Omental fat pad (tissue), 4 donors: ENCODE measurements around the gene CNGB1. TPM values are rescaled to one million over a fixed set of nuclear protein-coding genes. Genes with fewer than 3 reads are reported as not detected.

ENCODE experiments used
- ATAC-seq: fragments of 150-250 bp; one replicate; pipeline ENCODE4 v1.9.1; 2016; ENCODE audit warnings: mild to moderate bottlenecking, moderate library complexity; ENCODE audit not compliant: low FRiP score
- DNase-seq: peaks from one replicate; pipeline ENCODE4 v3.0.0-alpha.2; 2019; ENCODE audit warnings: low spot score
- CTCF ChIP-seq, 3 donors: fragments of 450-650 bp; IDR thresholded peaks; one replicate each; pipeline ENCODE4 v1.5.1; 2016 to 2017; ENCODE audit warnings: antibody characterized with exemption in 3 of 3, mild to moderate bottlenecking in 3 of 3, moderate library complexity in 2 of 3
- total RNA-seq, 4 donors: library from RNA; depleted of rRNA; stranded (reverse); fragments of >200 nt; gene quantifications; one replicate each; pipeline ENCODE4 v1.1.0, GENCODE V29; 2016

The CNGB1 gene
- total RNA-seq, 4 donors from 2014 or later, result not detected

GRCh38 chr16:57976331-57976796, 5.4 kb upstream of the CNGB1 start:
- peak; percentile 58 for ATAC-seq

GRCh38 chr16:57972306-57972705, 1.4 kb upstream of the CNGB1 start:
- TF ChIP-seq CTCF (IDR thresholded peaks at IDR 0.05), result no peak
- no peak for DNase-seq
- ATAC-seq, result no peak

More at GRCh38 chr16:57976331-57976796, 5.4 kb upstream of the CNGB1 start:
- TF ChIP-seq CTCF (IDR thresholded peaks at IDR 0.05), result no peak
- DNase-seq, result no peak

GRCh38 chr16:57971848-57972247, 920 bp upstream of the CNGB1 start:
- no peak for DNase-seq
- ATAC-seq, result no peak
- no peak for TF ChIP-seq CTCF (IDR thresholded peaks at IDR 0.05)

GRCh38 chr16:57970319-57970718, 609 bp downstream of the CNGB1 start:
- no peak for DNase-seq
- no peak for ATAC-seq
- no peak for TF ChIP-seq CTCF (IDR thresholded peaks at IDR 0.05)

- TF ChIP-seq CTCF (IDR thresholded peaks at IDR 0.05), result no peak
- no peak for DNase-seq
- no peak for ATAC-seq
Observed at GRCh38 chr16:57969451-57970123, 1.3 kb downstream of the CNGB1 start.

GRCh38 chr16:57967916-57968315, 3.0 kb downstream of the CNGB1 start:
- no peak for TF ChIP-seq CTCF (IDR thresholded peaks at IDR 0.05)
- ATAC-seq (no peak), DNase-seq (no peak)

- TF ChIP-seq CTCF (IDR thresholded peaks at IDR 0.05), result no peak
- ATAC-seq, result no peak
Observed at GRCh38 chr16:57966986-57967385, 3.9 kb downstream of the CNGB1 start.

More at GRCh38 chr16:57966986-57967385, 3.9 kb downstream of the CNGB1 start:
- no peak for DNase-seq
